ENCODE measurements around the gene TUBAL3. TPM values are rescaled to one million over a fixed set of nuclear protein-coding genes. Genes with fewer than 3 reads are reported as not detected.

Gene TUBAL3
- total RNA-seq, 1 experiment from 2014 or later: 0.15 TPM

GRCh38 chr10:5440206-5440605 lies 35.6 kb upstream of the TUBAL3 start:
- ATAC-seq: no peak
- peak overlapping the region; percentile 43; the same call in 1 of the 2 replicates for H3K27ac Mint-ChIP-seq
- TF ChIP-seq ZBTB43 (CRISPR knock-in tag; IDR thresholded peaks at IDR 0.05): no peak
- TF ChIP-seq ZSCAN18 (CRISPR knock-in tag; IDR thresholded peaks at IDR 0.05): no peak
- peaks cover 4% of the 10 kb centered on the region; the same call in 1 of the 2 replicates for H3K4me1 Mint-ChIP-seq
- H3K36me3 Mint-ChIP-seq: no peaks in the 10 kb centered on the region
- no peak overlapping the region for H3K4me3 Mint-ChIP-seq
- POLR2A ChIA-PET: no interaction called here
- CTCF ChIA-PET: interaction anchor here (1.0 to 3.5 kb wide), 4 partner anchors 15 to 190 kb away, joined by 3 to 45 read pairs (median 6); no protein-coding TSS in a partner anchor
- H3K9me3 Mint-ChIP-seq: no peaks in the 10 kb centered on the region
- DNase-seq (ENCODE audit: low spot score): no peak
- no peaks in the 10 kb centered on the region for H3K27me3 Mint-ChIP-seq (ENCODE audit: low read depth)

GRCh38 chr10:5435328-5435727 lies 30.7 kb upstream of the TUBAL3 start:
- H3K27ac Mint-ChIP-seq: no peak overlapping the region
- H3K27me3 Mint-ChIP-seq (ENCODE audit: low read depth): no peaks in the 10 kb centered on the region
- no peak for TF ChIP-seq GTF2I (CRISPR knock-in tag; conservative IDR thresholded peaks at IDR 0.05)
- TF ChIP-seq PRDM15 (CRISPR knock-in tag; IDR thresholded peaks at IDR 0.05): no peak
- TF ChIP-seq FOXJ3 (CRISPR knock-in tag; IDR thresholded peaks at IDR 0.05; ENCODE audit: borderline replicate concordance): no peak
- TF ChIP-seq USF2 (CRISPR knock-in tag; IDR thresholded peaks at IDR 0.05): no peak
- TF ChIP-seq ZMAT4 (CRISPR knock-in tag; IDR thresholded peaks at IDR 0.05): no peak
- TF ChIP-seq ZNF138 (CRISPR knock-in tag; conservative IDR thresholded peaks at IDR 0.05): no peak
- TF ChIP-seq OVOL2 (CRISPR knock-in tag; IDR thresholded peaks at IDR 0.05; ENCODE audit: borderline replicate concordance): no peak
- TF ChIP-seq TCF7 (CRISPR knock-in tag; IDR thresholded peaks at IDR 0.05; ENCODE audit: low read depth): no peak
- no peak for TF ChIP-seq ZNF416 (CRISPR knock-in tag; IDR thresholded peaks at IDR 0.05)
- no peak for TF ChIP-seq CDX4 (CRISPR knock-in tag; IDR thresholded peaks at IDR 0.05; ENCODE audit: borderline replicate concordance)
- DNase-seq (ENCODE audit: low spot score): no peak
- CTCF ChIA-PET: interaction anchor here (0.6 to 2.1 kb wide), 5 partner anchors 11 to 256 kb away, joined by 3 to 9 read pairs (median 4); no protein-coding TSS in a partner anchor
- H3K36me3 Mint-ChIP-seq: peaks cover 17% of the 10 kb centered on the region
- peaks cover 10% of the 10 kb centered on the region for H3K4me1 Mint-ChIP-seq
- peaks cover 9% of the 10 kb centered on the region for H3K9me3 Mint-ChIP-seq
- ATAC-seq: no peak
- POLR2A ChIA-PET: no interaction called here
- H3K4me3 Mint-ChIP-seq: no peak overlapping the region

Measured in WTC11 (cell line).